GM12878 (cell line): ENCODE data around the gene SLCO3A1. TPM values are rescaled to one million over a fixed set of nuclear protein-coding genes. Genes with fewer than 3 reads are reported as not detected.

Experiments
- ATAC-seq: fragments of 200-7000 bp; cut with Tn5 transposase; 3 replicates; pipeline ENCODE4 v1.9.1; 2020; ENCODE audit warnings: mild to moderate bottlenecking, moderate library complexity
- BruUV-seq: library from RNA; stranded (reverse); fragments of 400-500 nt; replicated peaks from 2 replicates; lab custom pipeline; 2021; lab: Mats Ljungman, UMichigan
- CTCF ChIA-PET: fragments of 300-600 bp; sonication (Branson Sonifier 250); formaldehyde crosslinking; extraction: SDS; loops from one replicate; lab custom pipeline; 2021; ENCODE audit warnings: inconsistent platforms; lab: Yijun Ruan, JAX
- POLR2A ChIA-PET: fragments of 350-600 bp; formaldehyde crosslinking; extraction: SDS; loops from one replicate; lab custom pipeline; 2021; ENCODE audit warnings: inconsistent platforms; lab: Charles Lee
- RAD21 ChIA-PET: fragments of 300-600 bp; sonication (Branson Sonifier 250); formaldehyde crosslinking; loops from one replicate; lab custom pipeline; 2023; ENCODE audit warnings: antibody characterized with exemption; ENCODE audit not compliant: unreplicated experiment; lab: Charles Lee
- SMC1A ChIA-PET: fragments of 300-600 bp; sonication (Branson Sonifier 250); formaldehyde crosslinking; loops from one replicate; lab custom pipeline; 2023; ENCODE audit not compliant: unreplicated experiment, uncharacterized antibody; lab: Charles Lee
- DNase-seq: peaks from one replicate; pipeline ENCODE4 v3.0.0-alpha.2; 2011; ENCODE audit warnings: low read depth, low spot score
- FAIRE-seq: peaks from 3 replicates; lab custom pipeline; 2011; peaks lifted over from hg19 to GRCh38; lab: Jason Lieb, UNC
- H2AFZ ChIP-seq: 2 replicates; pipeline ENCODE4 v1.6.0; 2011; ENCODE audit warnings: low read depth, low read length, control low read depth; ENCODE audit not compliant: control insufficient read depth
- H3K27ac ChIP-seq: 2 replicates; pipeline ENCODE4 v1.5.1; 2011; ENCODE audit warnings: control low read depth; ENCODE audit not compliant: control insufficient read depth, insufficient read depth
- H3K27me3 ChIP-seq, 2 experiments: replicated peaks in 1 of 2; 2 replicates each; pipeline versions ENCODE4 v1.6.0 to v1.6.1; 2011; ENCODE audit warnings: low read length in 1 of 2; ENCODE audit not compliant: control insufficient read depth in 2 of 2, insufficient read depth in 2 of 2
- H3K36me3 ChIP-seq, 2 experiments: 2 replicates each; pipeline ENCODE4 v1.5.1; 2011; ENCODE audit warnings: low read length in 1 of 2; ENCODE audit not compliant: control insufficient read depth in 2 of 2, insufficient read depth in 2 of 2
- H3K4me1 ChIP-seq: 2 replicates; pipeline ENCODE4 v1.6.1; 2011; ENCODE audit warnings: mild to moderate bottlenecking, low read length, moderate library complexity, mixed read lengths; ENCODE audit not compliant: control insufficient read depth, insufficient read depth
- H3K4me2 ChIP-seq: 2 replicates; pipeline ENCODE4 v1.6.0; 2011; ENCODE audit warnings: control low read depth; ENCODE audit not compliant: control insufficient read depth, insufficient read depth
- H3K4me3 ChIP-seq: fragments of 200-600 bp; sonication (generic); 2 replicates; pipeline ENCODE4 v1.5.1; 2016
- H3K79me2 ChIP-seq: 2 replicates; pipeline ENCODE4 v1.6.0; 2011; ENCODE audit warnings: low read length; ENCODE audit not compliant: control insufficient read depth, insufficient read depth
- H3K9ac ChIP-seq: 2 replicates; pipeline ENCODE4 v1.8.0; 2011; ENCODE audit warnings: low read length, control low read depth, mixed read lengths; ENCODE audit not compliant: control insufficient read depth, insufficient read depth
- H3K9me3 ChIP-seq: replicated peaks from 3 replicates; pipeline ENCODE4 v1.5.1; 2011; ENCODE audit warnings: mild to moderate bottlenecking, low read length; ENCODE audit not compliant: control insufficient read depth, insufficient read depth
- H4K20me1 ChIP-seq: 2 replicates; pipeline ENCODE4 v1.6.0; 2011; ENCODE audit not compliant: control insufficient read depth, insufficient read depth
- CEBPB ChIP-seq, 2 experiments: fragments of 150-350 bp in 1 of 2; IDR thresholded peaks; 2 replicates each; pipeline ENCODE4 v1.6.1; 2012 to 2014; ENCODE audit warnings: low read depth in 2 of 2, low read length in 2 of 2, borderline replicate concordance in 1 of 2, inconsistent platforms in 1 of 2
- CREM ChIP-seq: IDR thresholded peaks from 2 replicates; pipeline ENCODE4 v1.6.1; 2014; ENCODE audit warnings: antibody characterized with exemption, low read depth
- RB1 ChIP-seq: fragments of 450-650 bp; formaldehyde crosslinking; IDR thresholded peaks from 2 replicates; pipeline ENCODE4 v1.6.1; 2017; ENCODE audit warnings: mild to moderate bottlenecking, borderline replicate concordance
- STAT1 ChIP-seq: fragments of 450-650 bp; conservative IDR thresholded peaks from 2 replicates; pipeline ENCODE4 v1.6.1; 2014; ENCODE audit warnings: antibody characterized with exemption, mild to moderate bottlenecking
- ZNF384 ChIP-seq: IDR thresholded peaks from 2 replicates; pipeline ENCODE4 v1.6.1; 2012; ENCODE audit warnings: low read depth, mild to moderate bottlenecking, low read length, improper control_type of control experiment, borderline replicate concordance
- WGBS: methylation state at CpG from one replicate; pipeline ENCODE4 v1.1.6; 2016; ENCODE audit warnings: low lambda C conversion rate; ENCODE audit not compliant: insufficient replicate concordance, insufficient coverage; ENCODE audit errors: missing lambda C conversion rate; 5-methylcytosine and 5-hydroxymethylcytosine counted together
- in situ Hi-C: fragments of 300-500 bp; cut with MboI; formaldehyde crosslinking; loops from 9 replicates; pipeline ENCODE4 v1.14.3; 2018; ENCODE audit warnings: mixed read lengths
- intact Hi-C: fragments of 100-400 bp; cut with micrococcal nuclease; formaldehyde crosslinking; loops from one replicate; pipeline ENCODE4 v1.14.2; 2022; ENCODE audit not compliant: unreplicated experiment
- polyA plus RNA-seq, 11 experiments: library from polyadenylated mRNA; depleted of rRNA in 4 of 11; unstranded in 6 of 11; stranded (reverse) in 5 of 11; fragments of >200 nt; fragmentation: Nextera tagmentation in 4 of 11; fragmentation: Illumina TruSeq in 1 of 11; extraction: Ambion mirVana in 4 of 11; extraction: Trizol in 1 of 11; gene quantifications; 1 replicate in 1 of 11; 2 replicates in 10 of 11; pipeline versions ENCODE4 v1.2.1 to v1.2.3, GENCODE V29; 2011 to 2016; ENCODE audit warnings: inconsistent platforms in 2 of 11, missing spikeins in 2 of 11, low read depth in 1 of 11
- total RNA-seq, 4 experiments: library from RNA; depleted of rRNA in 3 of 4; stranded (reverse); fragments of >200 nt in 3 of 4; fragmentation: Illumina TruSeq in 1 of 4; extraction: Trizol in 1 of 4; gene quantifications; 2 replicates each; pipeline versions ENCODE4 v1.2.1 to v1.2.3, GENCODE V29; 2013 to 2021
- TF ChIP-seq, protein P1 (sequence below): fragments of 450-650 bp; IDR thresholded peaks from 2 replicates; pipeline ENCODE4 v1.6.1; 2018; ENCODE audit warnings: mild to moderate bottlenecking, low read depth, moderate library complexity; ENCODE audit not compliant: partially characterized antibody
- TF ChIP-seq, protein P2 (sequence below): fragments of 450-650 bp; formaldehyde crosslinking; IDR thresholded peaks from 2 replicates; pipeline ENCODE4 v1.4.0; 2022; ENCODE audit warnings: mild to moderate bottlenecking, moderate library complexity
- TF ChIP-seq, protein P3 (sequence below): fragments of 450-650 bp; conservative IDR thresholded peaks from 2 replicates; pipeline ENCODE4 v1.6.1; 2017; ENCODE audit warnings: mild to moderate bottlenecking, moderate library complexity
- TF ChIP-seq, protein P4 (sequence below): fragments of 150-350 bp; IDR thresholded peaks from 2 replicates; pipeline ENCODE4 v1.6.1; 2014; ENCODE audit warnings: mild to moderate bottlenecking, low read depth, low read length

The SLCO3A1 gene
- total and polyA plus RNA-seq, 10 of the 15 experiments (the other 5 are each of a cell fraction or from before 2014, with no cell fraction given), result 0.05 to 5.9 (median 0.31) TPM

DNA sequence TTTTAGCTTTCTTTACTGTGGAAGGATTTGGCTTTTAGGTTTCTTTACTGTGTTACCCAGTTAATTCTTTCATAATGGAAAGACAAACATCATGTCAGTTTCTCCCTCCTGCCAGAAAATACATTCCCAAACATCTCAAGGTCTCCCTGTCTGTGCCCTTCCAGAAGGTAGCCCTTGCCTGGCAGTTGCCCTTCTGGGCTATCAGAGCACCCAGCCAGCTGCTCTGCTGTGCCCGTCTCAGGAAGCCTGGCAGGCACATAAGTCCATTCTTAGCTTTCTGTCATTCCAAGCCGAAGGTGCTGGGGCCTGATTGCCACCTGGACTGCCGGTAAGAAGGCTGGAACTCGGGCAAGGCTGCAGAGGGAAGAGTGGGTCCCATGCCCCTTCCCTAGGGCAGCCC lies 203.4 kb downstream of the SLCO3A1 start:
- FAIRE-seq, result no peak
- intact Hi-C loops, result no loop called here
- ChIA-PET CTCF (no interaction called here), RAD21 (no interaction called here), SMC1A (no interaction called here), POLR2A (no interaction called here)
- no peak for TF ChIP-seq STAT1
- TF ChIP-seq, protein P1, sequence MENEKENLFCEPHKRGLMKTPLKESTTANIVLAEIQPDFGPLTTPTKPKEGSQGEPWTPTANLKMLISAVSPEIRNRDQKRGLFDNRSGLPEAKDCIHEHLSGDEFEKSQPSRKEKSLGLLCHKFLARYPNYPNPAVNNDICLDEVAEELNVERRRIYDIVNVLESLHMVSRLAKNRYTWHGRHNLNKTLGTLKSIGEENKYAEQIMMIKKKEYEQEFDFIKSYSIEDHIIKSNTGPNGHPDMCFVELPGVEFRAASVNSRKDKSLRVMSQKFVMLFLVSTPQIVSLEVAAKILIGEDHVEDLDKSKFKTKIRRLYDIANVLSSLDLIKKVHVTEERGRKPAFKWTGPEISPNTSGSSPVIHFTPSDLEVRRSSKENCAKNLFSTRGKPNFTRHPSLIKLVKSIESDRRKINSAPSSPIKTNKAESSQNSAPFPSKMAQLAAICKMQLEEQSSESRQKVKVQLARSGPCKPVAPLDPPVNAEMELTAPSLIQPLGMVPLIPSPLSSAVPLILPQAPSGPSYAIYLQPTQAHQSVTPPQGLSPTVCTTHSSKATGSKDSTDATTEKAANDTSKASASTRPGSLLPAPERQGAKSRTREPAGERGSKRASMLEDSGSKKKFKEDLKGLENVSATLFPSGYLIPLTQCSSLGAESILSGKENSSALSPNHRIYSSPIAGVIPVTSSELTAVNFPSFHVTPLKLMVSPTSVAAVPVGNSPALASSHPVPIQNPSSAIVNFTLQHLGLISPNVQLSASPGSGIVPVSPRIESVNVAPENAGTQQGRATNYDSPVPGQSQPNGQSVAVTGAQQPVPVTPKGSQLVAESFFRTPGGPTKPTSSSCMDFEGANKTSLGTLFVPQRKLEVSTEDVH, result no peak
- TF ChIP-seq, protein P2, sequence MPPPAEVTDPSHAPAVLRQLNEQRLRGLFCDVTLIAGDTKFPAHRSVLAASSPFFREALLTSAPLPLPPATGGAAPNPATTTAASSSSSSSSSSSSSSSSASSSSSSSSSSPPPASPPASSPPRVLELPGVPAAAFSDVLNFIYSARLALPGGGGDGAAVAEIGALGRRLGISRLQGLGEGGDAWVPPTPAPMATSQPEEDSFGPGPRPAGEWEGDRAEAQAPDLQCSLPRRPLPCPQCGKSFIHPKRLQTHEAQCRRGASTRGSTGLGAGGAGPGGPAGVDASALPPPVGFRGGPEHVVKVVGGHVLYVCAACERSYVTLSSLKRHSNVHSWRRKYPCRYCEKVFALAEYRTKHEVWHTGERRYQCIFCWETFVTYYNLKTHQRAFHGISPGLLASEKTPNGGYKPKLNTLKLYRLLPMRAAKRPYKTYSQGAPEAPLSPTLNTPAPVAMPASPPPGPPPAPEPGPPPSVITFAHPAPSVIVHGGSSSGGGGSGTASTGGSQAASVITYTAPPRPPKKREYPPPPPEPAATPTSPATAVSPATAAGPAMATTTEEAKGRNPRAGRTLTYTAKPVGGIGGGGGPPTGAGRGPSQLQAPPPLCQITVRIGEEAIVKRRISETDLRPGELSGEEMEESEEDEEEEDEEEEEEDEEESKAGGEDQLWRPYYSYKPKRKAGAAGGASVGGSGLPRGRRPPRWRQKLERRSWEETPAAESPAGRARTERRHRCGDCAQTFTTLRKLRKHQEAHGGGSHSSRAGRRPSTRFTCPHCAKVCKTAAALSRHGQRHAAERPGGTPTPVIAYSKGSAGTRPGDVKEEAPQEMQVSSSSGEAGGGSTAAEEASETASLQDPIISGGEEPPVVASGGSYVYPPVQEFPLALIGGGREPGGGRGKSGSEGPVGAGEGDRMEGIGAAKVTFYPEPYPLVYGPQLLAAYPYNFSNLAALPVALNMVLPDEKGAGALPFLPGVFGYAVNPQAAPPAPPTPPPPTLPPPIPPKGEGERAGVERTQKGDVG (CRISPR knock-in tag), result no peak
- TF ChIP-seq CEBPB (IDR thresholded peaks at IDR 0.05; ENCODE audit: borderline replicate concordance in 1 of 2, low read depth in 2 of 2, low read length in 2 of 2), result no peak
- TF ChIP-seq ZNF384, result no peak
- TF ChIP-seq, protein P3, sequence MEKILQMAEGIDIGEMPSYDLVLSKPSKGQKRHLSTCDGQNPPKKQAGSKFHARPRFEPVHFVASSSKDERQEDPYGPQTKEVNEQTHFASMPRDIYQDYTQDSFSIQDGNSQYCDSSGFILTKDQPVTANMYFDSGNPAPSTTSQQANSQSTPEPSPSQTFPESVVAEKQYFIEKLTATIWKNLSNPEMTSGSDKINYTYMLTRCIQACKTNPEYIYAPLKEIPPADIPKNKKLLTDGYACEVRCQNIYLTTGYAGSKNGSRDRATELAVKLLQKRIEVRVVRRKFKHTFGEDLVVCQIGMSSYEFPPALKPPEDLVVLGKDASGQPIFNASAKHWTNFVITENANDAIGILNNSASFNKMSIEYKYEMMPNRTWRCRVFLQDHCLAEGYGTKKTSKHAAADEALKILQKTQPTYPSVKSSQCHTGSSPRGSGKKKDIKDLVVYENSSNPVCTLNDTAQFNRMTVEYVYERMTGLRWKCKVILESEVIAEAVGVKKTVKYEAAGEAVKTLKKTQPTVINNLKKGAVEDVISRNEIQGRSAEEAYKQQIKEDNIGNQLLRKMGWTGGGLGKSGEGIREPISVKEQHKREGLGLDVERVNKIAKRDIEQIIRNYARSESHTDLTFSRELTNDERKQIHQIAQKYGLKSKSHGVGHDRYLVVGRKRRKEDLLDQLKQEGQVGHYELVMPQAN, result no peak
- TF ChIP-seq, protein P4, sequence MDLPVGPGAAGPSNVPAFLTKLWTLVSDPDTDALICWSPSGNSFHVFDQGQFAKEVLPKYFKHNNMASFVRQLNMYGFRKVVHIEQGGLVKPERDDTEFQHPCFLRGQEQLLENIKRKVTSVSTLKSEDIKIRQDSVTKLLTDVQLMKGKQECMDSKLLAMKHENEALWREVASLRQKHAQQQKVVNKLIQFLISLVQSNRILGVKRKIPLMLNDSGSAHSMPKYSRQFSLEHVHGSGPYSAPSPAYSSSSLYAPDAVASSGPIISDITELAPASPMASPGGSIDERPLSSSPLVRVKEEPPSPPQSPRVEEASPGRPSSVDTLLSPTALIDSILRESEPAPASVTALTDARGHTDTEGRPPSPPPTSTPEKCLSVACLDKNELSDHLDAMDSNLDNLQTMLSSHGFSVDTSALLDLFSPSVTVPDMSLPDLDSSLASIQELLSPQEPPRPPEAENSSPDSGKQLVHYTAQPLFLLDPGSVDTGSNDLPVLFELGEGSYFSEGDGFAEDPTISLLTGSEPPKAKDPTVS, result no peak
- no peak for TF ChIP-seq CREM
- TF ChIP-seq RB1, result no peak
- Histone ChIP-seq H3K4me3 (no peak overlapping the region), H3K27me3 (no peaks in the 10 kb centered on the region; a peak in 1 of 4 replicates), H3K27ac (no peak overlapping the region), H2AFZ (no peak overlapping the region), H3K4me2 (no peak overlapping the region), H3K4me1 (no peaks in the 10 kb centered on the region), H3K79me2 (no peaks in the 10 kb centered on the region), H3K36me3 (no peaks in the 10 kb centered on the region; a peak in 1 of 4 replicates), H4K20me1 (no peaks in the 10 kb centered on the region), H3K9ac (no peak overlapping the region), H3K9me3 (no peaks in the 10 kb centered on the region)
- WGBS, result 15% methylated on average over 4 of the region's 4 CpGs
- DNase-seq, result no peak
- in situ Hi-C loops, result no loop called here
- BruUV-seq, result no TSS peak
- ATAC-seq, result no peak
